HG03139 (cell line): ENCODE measurements around the gene WNT4.

Source experiments
- ATAC-seq: cut with Tn5 transposase; IDR thresholded peaks from one replicate; pipeline ENCODE4 v1.9.1; 2021; ENCODE audit not compliant: unreplicated experiment

The WNT4 gene

DNA sequence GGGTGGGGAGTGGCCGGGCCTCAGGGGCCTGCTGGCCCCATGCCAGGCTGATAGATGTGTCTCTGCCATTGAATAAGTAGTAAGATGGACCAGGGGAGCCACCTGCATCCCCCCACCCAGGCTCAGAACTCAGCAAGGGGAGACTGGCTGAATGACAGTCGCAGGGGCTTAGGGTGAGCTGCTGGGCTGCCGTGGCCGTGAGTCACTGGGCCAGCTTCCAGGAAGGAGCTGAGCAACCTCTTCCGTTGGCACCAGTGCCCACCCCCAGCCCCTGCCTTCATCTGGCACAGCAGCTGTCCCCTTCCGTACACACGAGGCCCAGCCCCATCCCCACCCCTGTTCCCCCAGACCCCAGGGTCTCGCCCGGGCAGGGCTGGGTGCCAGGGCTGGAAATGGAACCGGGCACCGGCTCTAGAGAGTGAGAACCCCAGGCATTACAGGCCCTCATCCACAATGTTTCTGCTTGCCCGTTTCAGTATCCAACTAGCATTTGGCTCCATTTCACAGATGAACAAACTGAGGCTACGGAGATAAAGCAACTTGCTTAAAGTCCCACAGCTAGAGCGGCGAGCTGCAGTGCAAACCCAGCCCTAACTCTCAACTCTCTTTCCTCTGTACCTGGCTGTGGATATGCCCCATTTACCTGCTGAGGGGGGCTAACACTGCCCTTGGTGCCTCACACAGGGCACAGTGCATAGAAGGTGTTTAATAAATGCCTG lies 10.2 kb downstream of the WNT4 start:
- ATAC-seq = no peak

DNA sequence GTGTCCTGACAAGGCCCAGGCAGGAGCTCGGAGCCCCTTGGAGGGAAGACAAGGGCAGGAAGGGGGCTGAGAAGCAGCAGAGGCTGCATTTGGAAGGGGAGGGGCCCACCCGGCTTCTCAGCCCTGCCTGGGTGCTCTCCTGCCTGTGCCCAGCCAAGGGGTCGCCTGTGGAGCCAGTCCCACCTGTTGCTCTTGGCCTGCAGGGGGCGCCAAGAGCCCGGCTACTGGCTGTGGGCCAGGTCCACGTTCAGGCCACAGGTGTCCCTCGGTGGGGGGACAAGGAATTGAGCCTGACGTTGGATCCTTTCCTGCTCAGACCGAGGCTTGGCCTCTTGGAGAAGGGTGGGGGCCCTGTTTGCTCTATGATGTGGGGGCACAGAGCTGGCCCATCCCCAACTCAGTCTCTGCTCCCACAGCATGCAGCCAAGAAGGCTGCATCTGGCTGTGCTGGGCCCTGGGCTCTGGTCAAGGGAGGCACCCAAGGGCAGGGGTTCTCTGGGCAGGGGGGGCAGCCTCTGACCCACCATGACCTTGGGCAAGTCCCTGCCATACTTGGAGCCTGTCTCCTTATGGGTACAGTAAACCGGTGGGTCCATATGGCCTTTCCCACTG lies 10.9 kb downstream of the WNT4 start:
- ATAC-seq = no peak

DNA sequence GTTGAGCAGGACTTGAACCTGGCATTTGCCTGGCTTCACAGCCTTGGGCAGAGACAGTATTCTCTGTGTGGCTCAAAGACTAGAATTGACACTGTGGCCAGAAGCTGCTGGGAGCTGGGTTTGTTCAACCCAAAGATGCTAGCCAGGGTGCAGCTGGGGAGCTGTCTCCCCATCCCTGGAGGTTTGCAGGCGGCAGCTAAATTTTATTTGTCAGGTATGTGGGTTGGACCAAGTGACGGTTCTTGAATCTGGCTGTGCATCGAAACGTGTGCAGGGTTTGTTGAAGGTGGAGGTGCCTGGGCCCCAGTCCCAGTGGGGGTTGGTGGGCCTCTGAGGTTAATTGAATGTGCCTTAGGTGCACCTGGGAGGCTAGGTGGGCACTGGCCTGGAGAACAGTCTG lies 11.8 kb downstream of the WNT4 start:
- ATAC-seq = no peak

GRCh38 chr1:22129501-22130117 lies 13.3 kb downstream of the WNT4 start:
- no peak for ATAC-seq

- no peak for ATAC-seq
Observed at GRCh38 chr1:22128392-22128791, 14.5 kb downstream of the WNT4 start.

DNA sequence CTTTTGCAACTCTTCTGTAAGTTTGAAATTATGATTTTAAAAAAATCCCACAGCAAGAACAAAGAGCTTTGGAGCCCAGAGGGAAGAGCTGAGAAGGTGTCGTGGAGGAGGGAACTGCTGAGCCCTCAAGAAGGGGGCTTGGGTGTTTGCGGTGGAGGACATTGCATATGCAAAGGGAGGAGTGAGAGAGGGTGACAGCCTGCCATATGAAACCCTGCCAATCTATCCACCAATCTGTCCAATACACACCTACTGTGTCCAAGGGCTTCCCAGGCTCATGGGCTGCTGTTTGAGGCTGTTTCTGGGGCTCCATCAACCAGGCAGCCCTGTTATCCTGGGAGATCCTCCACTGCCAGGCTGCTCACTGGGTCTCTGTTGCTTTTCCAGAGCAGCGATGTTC lies 15.2 kb downstream of the WNT4 start:
- ATAC-seq = no peak

DNA sequence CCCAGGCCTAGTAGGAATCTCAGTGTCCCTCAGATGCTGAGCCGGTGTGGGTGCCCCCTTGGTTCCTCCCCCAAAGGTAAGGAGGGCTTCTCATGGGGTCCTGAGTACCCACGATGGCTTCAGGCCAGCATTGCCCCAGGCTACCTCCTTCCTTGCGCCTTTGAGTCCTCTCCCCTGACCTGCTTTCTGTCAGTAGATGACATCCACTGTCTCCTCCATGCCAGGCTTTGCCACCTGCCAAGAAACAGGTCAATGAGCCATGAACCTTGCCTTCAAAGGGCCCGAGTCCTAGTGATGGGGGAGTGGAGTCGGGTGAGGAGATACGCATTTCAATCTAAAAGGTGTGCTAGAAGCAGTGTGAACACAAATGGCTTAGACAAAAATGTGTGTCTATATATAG lies 15.6 kb downstream of the WNT4 start:
- no peak for ATAC-seq

GRCh38 chr1:22126531-22126930 lies 16.4 kb downstream of the WNT4 start:
- no peak for ATAC-seq

GRCh38 chr1:22124592-22125229 lies 18.2 kb downstream of the WNT4 start:
- no peak for ATAC-seq

GRCh38 chr1:22123901-22124404 lies 18.9 kb downstream of the WNT4 start:
- no peak for ATAC-seq

GRCh38 chr1:22123071-22123390 lies 19.9 kb downstream of the WNT4 start:
- ATAC-seq = no peak

- ATAC-seq = no peak
Observed at GRCh38 chr1:22122273-22123070, 20.4 kb downstream of the WNT4 start.

GRCh38 chr1:22121421-22121911 lies 21.4 kb downstream of the WNT4 start:
- ATAC-seq = no peak

GRCh38 chr1:22120469-22120790 lies 22.5 kb downstream of the WNT4 start:
- no peak for ATAC-seq

GRCh38 chr1:22119626-22120468 lies 23.1 kb downstream of the WNT4 start:
- ATAC-seq = no peak

GRCh38 chr1:22118291-22118992 lies 24.5 kb downstream of the WNT4 start:
- ATAC-seq = no peak

DNA sequence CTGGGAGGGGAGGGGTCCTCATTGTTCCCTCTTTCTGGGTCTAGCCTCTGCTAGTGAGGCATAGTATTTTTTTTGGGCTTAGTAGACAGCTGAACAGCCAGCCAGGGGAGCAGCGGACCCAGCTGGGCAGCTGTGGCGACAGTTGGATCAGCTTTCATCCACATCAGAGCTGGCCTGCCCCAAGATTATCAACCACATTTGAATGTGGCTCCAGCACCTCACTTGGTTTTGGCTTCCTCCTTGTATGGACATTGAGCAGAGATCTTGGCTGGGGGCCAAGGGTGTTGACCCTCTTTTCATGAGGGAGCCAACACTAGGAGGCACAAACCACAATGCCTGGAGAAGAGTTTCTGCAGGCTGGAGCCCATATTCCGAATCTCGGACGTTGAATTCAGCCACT lies 25.0 kb downstream of the WNT4 start:
- ATAC-seq = no peak

DNA sequence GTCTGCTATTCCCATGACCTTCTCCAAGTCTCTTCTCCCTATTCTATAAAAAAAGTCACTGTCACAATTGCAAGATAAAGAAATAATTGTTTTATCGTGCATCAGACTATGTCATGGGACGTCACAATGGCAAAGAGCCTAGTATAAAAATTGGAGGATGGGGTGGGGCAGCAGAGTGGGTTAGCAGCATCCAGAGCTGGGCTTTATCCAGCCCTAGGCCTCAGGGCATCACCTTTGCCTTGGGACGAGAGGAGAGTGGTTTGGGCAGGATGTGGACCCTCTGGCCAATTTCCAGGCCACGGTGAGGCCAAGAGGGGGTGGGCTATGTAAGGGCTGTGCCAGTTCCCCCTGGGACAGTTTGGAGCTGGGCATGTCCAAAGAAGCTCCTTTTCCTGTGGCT lies 25.7 kb downstream of the WNT4 start:
- ATAC-seq = no peak

DNA sequence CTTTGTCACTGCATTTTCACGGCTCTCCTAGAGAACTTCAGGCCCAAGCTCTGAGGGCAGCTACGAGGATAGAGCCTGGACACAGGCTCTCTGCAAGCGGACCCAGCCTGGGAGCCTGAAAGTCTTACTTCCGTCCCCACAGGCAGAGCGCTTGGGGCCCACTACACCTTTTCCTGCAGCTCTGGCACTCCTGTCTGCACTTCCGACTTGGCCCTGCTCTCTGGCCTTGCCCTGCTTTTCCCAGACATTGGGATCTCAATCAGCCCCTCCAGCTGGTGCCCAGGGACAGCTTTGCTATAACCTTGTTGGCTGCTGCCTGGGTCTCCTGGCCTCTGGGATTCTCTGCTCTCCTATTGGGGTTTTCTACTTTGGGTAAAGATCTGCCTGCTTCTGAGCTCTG lies 27.6 kb downstream of the WNT4 start:
- ATAC-seq = no peak
